Midbrain (tissue), 1 donor: Measurements from ENCODE around the gene ZNF222.

Experiments used
- DNase-seq: peaks from one replicate; lab custom pipeline; 2025; lab: John Stamatoyannopoulos, UW

Gene ZNF222

DNA sequence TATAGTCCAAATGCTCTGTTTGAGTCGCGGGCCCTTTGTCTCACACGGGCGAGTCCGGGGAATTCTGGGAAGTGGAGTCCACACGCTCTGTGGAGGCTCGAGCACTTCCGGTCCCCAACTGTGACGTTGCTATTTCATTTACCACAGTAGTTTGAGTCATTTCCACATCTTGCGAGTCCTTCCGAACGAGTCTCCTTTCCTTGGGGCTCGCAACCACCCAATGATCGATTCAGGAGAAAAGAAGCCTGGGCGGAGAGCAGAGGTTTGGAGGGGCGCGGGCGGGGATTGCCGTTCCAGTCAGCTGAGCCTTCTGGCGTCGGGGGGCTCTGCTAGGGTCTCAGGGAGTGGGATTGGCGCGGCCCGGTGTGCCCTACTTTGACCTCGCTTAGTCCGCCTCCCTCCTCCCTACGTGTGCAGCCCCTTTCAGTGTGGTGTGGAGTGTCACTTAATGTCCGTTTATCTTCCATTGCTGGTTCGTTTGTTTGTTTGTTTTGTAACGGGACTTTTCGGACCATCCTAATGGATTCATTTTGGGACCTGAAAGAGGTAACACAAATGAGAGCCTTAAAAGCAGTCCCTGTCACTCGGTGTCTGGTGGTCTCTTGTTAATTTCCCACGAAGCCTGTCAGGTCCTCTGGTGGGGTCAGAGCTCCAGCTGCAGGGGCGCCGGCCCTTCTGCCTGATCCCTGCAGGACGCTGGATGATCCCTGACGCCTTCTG, at the start of gene ZNF222:
Gene ZNF222, plus strand, starts transcription at position 163 of the 720 bp plus-strand sequence. Its CDS starts 58 bp downstream, at position 221.
- peak; percentile 89 for DNase-seq

DNA sequence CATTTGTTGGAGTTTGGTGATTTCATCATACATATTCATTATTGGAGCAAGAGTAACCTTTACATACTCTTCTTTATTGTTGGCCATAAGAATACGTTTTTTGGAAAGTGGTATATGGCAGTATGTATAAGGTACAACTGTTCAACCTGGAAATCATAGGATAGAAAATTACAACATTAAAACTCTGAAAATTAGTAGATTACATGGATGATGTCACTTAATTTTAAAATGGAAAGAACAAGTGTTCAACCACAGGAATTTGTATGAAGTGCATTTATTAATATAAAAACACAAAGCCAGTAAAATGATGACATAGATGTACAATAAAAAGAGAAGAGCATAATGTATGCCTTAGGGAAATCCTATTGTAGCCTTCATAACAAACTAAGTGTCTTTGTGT, 48.4 kb upstream of the ZNF222 start:
- DNase-seq, result no peak

DNA sequence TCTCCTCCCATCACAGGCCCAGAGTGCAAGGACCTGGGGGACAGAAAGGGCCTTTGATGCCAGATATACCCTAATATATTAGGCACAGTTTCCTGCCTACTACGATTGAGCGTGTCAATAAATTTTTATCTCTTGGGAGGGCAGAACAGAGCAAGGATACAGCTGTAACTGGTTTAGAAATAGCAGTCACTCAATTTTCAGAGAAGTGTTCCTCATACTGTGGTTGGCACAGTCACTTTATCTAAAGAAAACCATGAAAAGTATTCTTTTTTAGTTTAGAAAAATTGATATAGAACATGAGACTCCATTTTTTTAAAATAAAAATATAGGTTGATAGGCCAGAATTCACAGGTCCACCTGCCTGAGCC, 41.7 kb upstream of the ZNF222 start:
- DNase-seq, result no peak

DNA sequence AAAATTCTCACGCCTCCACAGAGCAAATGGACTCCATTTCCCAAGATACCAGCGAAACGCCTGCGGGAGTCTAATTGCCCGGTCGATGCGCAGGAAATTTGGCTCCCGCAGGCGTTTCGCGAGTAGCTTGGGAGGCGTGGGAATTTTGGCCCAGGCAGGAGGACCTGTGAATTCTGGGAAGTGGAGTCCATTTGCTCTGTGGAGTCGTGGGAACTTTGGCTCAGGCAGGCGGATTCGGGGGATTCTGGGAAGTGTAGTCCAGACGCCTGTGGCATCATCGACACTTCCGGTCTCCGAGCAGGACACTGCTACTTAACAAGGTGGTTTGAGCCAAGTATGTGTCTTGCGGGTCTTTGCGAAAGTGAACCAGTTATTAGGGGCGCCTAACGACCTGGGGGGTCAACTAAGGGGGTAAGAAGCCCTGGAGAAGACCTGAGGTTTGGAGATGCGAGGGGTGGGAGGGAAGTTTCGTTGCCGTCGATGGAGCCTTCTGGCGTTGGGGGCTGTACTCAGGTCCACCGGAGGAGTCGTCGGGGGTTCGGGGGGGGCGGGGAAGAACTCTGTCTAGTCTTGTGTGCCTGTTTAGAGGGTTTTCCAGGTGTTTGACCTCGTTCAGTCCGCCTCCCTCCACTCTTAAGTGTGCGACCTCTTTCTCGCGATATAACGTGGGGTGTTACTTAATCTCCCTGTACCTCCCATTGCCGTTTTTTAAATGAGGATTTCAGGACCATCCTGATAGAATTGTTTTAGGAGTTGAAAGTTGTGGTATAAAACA, 41.1 kb upstream of the ZNF222 start, which contains the start of gene ZNF155:
Gene ZNF155, plus strand, starts transcription at position 277 of the 775 bp plus-strand sequence. CDS start 4,356 bp downstream, outside the sequence.
- peak; percentile 98 for DNase-seq

DNA sequence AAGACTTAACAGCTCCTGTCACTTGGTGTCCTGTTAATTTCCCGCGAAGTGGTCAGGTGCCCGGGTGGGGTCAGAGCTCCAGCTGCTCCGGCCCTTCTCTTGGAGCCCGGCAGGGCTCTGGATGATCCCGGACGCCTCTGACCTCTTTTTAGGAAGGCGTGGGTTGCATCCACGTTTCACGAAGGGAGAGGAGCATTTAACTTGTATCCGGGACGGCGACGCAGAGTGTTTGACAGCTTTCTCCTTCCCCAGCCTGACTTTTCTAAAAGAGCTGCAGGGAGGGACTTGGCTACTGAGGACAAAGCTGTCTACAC, 40.5 kb upstream of the ZNF222 start:
- DNase-seq, result no peak

DNA sequence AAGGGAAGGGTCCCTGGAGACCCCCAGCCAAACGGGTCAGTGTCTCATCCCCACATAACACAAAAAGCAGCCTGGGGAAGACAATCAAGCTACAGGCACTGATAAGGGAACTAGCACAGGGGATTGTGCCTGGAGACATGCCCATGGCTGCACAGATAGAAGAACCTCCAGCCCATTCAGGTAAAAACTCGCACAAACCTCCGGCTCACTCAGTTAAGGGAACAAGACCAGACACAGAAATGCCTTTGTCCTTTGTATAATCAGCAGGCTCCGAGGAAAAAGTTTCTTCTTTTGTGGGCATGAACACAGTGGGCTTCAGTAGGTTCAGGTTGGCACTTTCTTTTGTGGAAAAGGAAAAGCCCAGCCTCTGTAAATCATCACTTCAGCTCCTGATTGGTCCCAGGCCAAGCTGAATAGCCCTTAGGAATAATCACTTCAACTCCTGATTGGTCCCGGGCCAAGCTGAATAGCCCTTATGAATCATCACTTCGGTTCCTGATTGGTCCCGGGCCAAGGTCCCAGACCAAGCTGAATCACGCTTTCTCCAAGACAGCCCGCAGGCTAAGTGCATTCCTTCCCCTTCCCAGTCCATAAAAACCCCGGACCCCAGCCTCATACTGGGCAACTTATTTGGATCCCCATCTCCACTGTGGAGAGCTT, 27.4 kb upstream of the ZNF222 start:
- no peak for DNase-seq

DNA sequence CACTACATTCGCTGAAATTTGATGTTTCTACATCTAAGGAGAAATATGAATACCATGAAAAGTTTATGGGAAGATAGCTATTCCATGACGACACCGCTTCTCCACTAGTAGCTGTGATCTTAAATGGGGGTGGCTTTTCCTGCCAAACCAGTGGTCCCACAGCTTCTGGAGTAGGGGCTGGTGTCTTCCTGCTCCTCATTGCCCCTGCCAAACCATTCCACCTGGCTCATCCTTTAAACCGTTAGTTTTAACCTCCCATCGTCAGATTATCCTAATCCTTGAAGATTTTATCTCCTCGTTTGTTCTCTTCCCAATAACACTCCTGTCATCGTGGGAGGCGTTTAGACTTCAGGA, 23.0 kb upstream of the ZNF222 start:
- no peak for DNase-seq

DNA sequence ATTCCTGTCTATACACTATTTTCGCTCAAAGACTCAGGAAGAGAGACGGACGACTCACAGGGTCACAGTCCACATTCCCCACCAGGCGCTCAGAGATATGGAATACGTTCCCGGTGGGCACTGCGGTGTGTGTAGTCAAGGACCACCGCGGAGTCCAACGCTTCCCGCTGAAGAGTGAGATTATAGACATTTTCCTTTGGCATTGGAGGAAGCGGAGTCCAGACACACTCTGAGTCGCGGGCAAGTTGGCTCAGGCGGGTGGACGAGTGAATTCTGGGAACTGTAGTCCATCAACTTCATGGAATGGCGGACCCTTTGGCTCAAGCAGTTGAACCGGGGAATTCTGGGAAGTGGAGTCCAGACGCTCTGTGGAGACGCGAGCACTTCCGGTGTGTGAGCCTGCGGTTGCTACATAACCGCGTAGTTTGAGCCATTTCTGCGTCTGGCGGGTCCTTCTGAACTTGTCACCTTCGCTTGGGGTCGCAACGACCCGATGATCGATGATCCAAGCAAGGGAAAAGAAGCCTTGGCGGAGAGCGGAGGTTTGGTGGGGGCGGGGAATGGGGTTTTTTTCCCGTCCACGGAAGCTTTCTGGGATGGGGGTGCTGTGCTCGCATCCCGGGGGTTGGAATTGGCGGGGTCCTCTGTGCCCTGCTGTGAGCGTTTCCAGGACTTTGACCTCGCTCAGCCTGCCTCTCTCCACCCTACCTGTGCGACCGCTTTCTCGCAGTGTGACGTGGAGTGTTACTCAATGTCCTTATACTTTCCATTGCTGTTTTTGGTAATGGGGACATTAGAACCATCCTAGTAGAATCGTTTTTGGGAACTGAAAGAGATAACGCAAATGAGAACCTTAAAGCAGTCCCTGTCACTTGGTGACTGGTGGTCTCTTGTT, 22.4 kb upstream of the ZNF222 start, which contains the start of gene ZNF230:
Gene ZNF230, plus strand, starts transcription at position 392 of the 895 bp plus-strand sequence. CDS start 4,122 bp downstream, outside the sequence.
- peak; percentile 97 for DNase-seq

DNA sequence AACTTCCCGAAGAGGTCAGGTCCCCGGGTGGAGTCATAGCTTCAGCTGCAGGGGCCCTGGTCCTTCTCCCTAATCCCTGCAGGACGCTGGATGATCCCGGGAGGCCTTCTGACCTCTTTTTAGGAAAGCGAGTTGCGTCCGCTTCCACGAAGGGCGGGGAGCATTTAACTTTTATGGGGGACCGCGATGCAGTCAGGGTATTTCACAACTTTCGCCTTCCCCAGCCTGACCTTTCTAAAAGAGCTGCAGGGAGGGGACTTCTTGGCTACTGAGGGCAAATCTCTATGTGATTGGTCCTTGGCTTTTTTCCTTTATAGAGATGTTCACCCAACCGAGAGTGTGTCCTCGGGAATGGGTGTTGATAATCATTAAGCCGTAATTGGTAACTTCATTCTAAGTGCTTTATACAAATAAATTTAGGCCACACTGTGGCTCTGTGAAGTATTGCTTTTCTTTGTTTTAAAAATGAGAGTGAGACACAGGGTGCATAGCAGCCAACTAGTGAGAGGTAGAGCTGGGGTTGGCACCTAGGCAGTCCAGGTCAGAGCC, 21.6 kb upstream of the ZNF222 start:
- no peak for DNase-seq

DNA sequence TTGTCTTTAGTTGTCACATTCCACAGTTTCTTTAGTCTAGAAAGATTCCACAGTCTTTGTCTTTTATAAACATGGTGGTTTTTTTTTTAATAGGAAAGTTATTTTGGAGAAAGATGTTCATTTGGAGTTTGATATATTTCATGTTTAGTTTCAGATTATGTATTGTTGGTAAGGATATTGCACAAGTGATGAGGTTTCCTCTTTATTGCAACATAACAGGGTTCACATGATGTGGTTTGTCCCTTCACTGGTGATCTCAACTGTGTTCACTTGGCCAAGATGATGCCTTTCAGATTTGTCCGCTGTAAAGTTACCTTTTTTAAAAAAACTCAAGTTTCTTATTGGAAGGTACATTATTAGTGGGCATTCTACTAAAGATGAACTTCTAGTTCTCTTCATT, 19.2 kb upstream of the ZNF222 start:
- DNase-seq, result no peak

DNA sequence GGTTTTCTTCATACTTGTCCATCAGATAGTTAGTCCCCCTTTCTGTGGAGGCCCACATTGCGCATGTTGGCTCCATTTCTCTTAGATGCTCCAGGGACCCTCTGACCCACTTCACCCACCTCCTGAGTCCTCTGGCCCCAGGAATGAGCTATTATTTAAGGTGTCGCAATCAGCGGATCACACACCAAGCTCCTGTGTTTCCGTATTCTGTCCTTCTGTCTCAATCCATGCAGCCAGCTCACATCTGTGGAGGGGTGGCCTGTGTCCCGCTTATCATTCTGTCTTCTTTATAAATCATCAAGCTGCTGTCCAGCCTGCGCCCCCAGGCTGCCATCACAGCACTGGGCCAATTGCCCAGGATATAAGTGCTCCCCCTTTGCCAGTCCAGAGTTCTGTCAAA, 17.7 kb upstream of the ZNF222 start:
- no peak for DNase-seq

DNA sequence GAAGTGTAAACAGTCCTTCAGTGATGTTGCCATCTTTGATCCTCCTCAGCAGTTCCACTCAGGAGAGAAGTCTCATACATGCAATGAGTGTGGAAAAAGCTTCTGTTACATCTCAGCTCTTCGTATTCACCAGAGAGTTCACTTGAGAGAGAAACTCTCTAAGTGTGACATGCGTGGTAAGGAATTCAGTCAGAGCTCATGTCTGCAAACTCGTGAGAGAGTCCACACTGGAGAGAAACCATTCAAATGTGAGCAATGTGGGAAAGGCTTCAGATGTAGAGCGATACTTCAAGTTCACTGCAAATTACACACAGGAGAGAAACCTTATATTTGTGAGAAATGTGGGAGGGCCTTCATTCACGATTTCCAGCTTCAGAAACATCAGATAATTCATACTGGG, 14.7 kb upstream of the ZNF222 start:
- no peak for DNase-seq

DNA sequence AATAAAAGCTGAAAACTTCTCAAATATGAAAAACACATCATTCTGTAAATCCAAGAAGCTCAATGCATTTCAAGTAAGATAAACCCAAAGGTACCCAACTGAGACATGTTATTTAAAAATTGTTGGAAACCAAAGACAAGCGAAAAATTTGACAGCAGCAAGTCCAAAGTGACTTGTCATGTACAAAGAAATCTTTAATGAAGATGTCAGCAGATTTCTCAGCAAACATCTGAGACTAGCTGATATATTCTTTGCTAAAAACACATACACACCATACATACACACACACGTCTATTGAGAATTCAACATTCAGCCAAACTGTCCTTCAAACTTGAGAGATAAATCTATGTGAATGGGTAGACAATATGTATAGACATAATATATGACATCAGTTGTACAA, 5.7 kb upstream of the ZNF222 start:
- DNase-seq, result no peak

DNA sequence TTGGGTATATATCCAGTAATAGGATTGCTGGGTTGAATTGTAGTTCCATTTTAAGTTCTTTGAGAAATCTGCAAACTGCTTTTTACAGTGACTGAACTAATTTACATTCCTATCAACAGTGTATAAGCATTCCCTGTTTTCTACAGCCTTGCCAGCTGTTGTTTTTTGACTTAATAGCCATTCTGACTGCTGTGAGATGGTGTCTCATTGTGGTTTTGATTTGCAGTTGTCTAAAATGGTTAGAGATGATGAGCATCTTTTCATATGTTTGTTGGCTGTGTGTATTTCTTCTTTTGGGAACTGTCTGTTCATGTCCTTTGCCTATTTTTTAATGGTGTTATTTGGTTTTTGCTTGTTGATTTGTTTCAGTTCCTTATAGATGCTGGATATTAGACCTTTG, 4.0 kb upstream of the ZNF222 start:
- no peak for DNase-seq

DNA sequence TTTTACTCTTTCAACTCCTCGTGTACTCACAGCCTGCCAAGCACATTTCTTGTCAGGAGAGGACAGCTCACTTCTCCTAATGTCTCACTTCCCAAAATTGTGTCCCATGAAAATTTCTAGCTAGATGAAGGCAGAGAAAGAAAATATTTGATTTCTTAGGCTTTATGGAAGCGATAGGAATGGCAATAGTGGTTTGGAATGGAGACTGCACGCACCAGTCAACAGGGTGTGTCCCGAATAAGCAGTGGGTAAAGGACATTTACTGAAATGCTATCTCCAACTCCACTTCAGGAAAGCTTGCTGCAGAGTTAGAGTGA, 321 bp upstream of the ZNF222 start:
- DNase-seq, result peak; percentile 25

DNA sequence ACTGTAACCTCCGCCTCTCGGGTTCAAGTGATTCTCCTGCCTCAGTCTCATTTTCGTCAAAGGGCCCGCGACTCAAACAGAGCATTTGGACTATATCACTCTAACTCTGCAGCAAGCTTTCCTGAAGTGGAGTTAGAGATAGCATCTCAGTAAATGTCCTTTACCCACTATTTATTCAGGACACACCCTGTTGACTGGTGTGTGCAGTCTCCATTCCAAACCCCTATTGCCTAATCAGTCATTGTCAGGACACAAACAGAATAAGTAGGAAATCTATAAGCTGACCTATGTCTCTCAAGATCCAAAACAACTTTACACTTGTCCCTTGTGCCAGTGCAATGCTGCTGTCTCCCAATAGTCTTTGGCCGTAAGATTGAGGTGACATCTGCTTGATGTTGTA, 1.4 kb downstream of the ZNF222 start:
- DNase-seq, result no peak

DNA sequence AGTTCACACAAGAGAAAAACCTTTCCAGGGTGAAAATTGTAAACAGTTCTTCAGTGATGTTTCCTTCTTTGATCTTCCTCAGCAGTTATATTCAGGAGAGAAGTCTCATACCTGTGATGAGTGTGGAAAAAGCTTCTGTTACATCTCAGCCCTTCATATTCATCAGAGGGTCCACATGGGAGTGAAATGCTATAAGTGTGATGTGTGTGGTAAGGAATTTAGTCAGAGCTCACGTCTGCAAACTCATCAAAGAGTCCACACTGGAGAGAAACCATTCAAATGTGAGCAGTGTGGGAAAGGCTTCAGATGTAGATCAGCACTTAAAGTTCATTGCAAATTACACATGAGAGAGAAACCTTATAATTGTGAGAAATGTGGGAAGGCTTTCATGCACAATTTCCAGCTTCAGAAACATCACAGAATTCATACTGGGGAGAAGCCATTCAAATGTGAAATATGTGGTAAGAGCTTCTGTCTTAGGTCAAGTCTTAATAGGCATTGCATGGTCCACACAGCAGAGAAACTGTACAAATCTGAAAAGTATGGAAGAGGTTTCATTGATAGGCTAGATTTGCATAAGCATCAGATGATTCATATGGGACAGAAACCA, 6.9 kb downstream of the ZNF222 start:
- no peak for DNase-seq

DNA sequence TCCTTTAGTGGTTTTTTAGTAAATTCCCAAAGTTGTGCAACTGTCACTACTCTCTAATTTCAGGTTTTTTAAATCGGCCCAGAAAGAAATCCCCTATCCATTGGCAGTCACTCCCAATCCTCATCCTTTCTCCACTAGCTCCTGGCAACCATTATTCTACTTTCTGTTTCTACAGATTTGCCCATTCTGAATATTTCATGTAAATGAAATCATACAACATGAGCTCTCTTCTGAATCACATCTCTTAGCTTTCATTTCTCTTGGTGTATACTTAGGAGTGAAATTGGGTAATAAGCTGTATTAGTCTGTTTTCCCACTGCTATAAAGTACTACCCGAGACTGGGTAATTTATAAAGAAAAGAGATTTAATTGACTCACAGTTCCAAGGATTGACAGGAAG, 17.0 kb downstream of the ZNF222 start:
- DNase-seq, result no peak

DNA sequence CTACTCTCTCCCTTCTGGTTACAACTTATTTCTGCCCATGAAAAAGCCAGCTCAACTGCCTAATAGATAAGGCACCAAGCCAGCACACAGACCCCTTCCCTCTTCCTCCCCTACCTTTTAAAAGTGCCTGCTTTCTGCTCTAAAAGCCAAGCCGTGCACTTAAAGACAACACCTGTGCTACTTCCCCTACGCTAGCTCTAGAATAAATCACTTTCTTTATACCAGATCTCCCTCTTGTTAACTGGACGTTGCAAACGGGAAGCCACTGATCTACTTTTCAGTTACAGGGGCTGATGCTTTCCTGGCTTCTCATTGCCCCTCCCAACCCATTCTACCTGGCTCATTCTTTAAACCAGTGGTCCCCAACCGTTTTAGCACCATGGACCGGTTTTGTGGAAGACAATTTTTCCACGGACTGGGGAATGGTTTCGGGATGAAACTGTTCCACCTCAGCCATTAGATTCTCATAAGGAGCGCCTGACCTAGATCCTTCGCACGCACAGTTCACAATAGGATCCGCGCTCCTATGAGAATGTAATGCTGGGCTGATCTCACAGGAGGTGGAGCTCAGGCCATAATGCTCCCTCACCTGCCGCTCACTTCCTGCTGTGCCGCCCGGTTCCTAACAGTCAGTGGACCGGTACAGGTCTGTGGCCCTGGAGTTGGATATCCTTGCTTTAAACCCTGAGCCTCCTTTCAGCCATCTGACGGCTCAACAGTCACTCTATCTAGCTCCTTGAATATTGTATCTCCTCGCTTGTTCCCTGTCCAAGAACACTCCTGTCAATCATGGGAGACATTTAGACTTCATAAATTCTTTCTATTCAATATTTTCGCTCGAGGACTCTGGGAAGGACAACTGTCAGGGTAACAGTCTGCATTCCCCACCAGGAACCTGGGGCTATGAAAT, 25.8 kb downstream of the ZNF222 start:
- no peak for DNase-seq

DNA sequence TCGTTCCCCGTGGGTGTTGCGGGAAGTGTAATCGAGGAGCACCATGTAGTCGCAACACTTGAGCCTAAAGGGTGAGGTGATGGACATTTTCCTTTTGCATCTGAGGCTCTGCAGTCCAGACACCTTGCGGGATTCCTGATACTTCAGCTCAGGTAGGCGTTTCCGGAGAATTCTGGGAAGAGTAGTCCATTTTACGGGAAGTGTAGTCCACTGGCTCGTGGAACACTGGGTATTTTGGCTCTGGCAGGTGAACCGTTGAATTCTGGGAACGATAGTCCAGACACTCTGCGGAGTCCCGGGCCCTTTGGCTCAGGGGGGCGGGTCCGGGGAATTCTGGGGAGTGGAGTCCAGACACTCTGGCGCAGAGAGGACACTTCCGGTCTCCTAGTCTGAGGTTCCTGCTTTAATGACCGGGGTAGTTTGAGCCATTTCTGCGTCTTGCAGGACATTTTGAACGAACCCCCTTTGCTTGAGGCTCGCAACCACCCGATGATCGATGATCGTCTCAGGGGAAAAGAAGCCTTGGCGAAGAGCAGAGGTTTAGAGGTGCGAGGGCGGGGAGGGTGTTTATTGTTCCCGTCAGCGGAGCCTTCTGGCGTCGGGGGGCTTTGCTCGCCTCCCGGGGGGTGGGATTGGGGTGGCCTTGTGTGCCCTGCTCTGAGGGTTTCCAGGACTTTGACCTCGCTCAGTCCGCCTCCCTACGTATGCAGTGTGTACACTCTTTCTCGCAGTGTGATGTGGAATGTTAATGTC, 26.6 kb downstream of the ZNF222 start, which contains the start of gene ZNF223:
Gene ZNF223, plus strand, starts transcription at position 387 of the 753 bp plus-strand sequence. CDS start 3,141 bp downstream, outside the sequence.
- peak; percentile 99 for DNase-seq
